SK-N-SH (cell line): Measurements from ENCODE around the gene PGM2L1. TPM values are rescaled to one million over a fixed set of nuclear protein-coding genes. Genes with fewer than 3 reads are reported as not detected.
A peak's percentile ranks its signal among the peaks of the same experiment; 100 is the strongest.

Experiments used
- CTCF ChIA-PET: fragments of 300-600, 350-600 bp; formaldehyde crosslinking; extraction: SDS; loops from one replicate; lab custom pipeline; 2021; lab: Yijun Ruan, JAX
- POLR2A ChIA-PET: fragments of 350-600 bp; sonication (Branson Sonifier 250); formaldehyde crosslinking; extraction: SDS; loops from one replicate; lab custom pipeline; 2020; ENCODE audit warnings: antibody characterized with exemption, inconsistent platforms; lab: Yijun Ruan, JAX
- DNase-seq: peaks from one replicate; pipeline ENCODE4 v3.0.0; 2012
- H2AFZ ChIP-seq: fragments of 200-600 bp; sonication (generic); 2 replicates; pipeline ENCODE4 v1.8.1; 2016; ENCODE audit warnings: antibody characterized with exemption, mild to moderate bottlenecking, low read depth
- H3F3A ChIP-seq: fragments of 200-600 bp; sonication (generic); replicated peaks from 2 replicates; pipeline ENCODE3; 2016; ENCODE audit warnings: antibody characterized with exemption, mild to moderate bottlenecking; ENCODE audit not compliant: insufficient read depth
- H3K27ac ChIP-seq, 2 experiments: fragments of 200-500 bp in 1 of 2; fragments of 200-600 bp in 1 of 2; sonication (Bioruptor generic) in 1 of 2; sonication (generic), shearing (Covaris generic) in 1 of 2; 2 replicates each; pipeline versions ENCODE4 v1.5.1 to v1.6.1; 2014 to 2016; ENCODE audit warnings: low read depth in 2 of 2, inconsistent platforms in 1 of 2, low read length in 1 of 2, mild to moderate bottlenecking in 1 of 2, mixed read lengths in 1 of 2
- H3K27me3 ChIP-seq: fragments of 200-600 bp; sonication (generic), shearing (Covaris generic); 2 replicates; pipeline ENCODE4 v1.6.1; 2016; ENCODE audit warnings: mixed run types; ENCODE audit not compliant: insufficient read depth
- H3K36me3 ChIP-seq, 2 experiments: fragments of 200-500 bp in 1 of 2; fragments of 200-600 bp in 1 of 2; sonication (Bioruptor generic) in 1 of 2; sonication (generic) in 1 of 2; replicated peaks in 1 of 2; 2 replicates each; pipeline versions ENCODE3 to v1.5.1; 2014 to 2016; ENCODE audit warnings: low read length in 1 of 2, mild to moderate bottlenecking in 1 of 2; ENCODE audit not compliant: insufficient read depth in 2 of 2, control insufficient read depth in 1 of 2
- H3K4me1 ChIP-seq, 2 experiments: fragments of 200-500 bp in 1 of 2; fragments of 200-600 bp in 1 of 2; sonication (Bioruptor generic) in 1 of 2; sonication (generic), shearing (Covaris generic) in 1 of 2; 2 replicates each; pipeline versions ENCODE4 v1.5.1 to v1.6.1; 2014 to 2016; ENCODE audit warnings: low read depth in 1 of 2, low read length in 1 of 2, mixed run types in 1 of 2; ENCODE audit not compliant: insufficient read depth in 2 of 2, control insufficient read depth in 1 of 2
- H3K4me2 ChIP-seq: fragments of 200-600 bp; sonication (generic), shearing (Covaris generic); 2 replicates; pipeline ENCODE4 v1.6.1; 2017; ENCODE audit warnings: mixed run types
- H3K4me3 ChIP-seq, 2 experiments: fragments of 200-500 bp in 1 of 2; fragments of 200-600 bp in 1 of 2; sonication (Bioruptor generic) in 1 of 2; sonication (generic), shearing (Covaris generic) in 1 of 2; 2 replicates each; pipeline versions ENCODE4 v1.5.1 to v1.8.1; 2014 to 2016; ENCODE audit warnings: low read depth in 2 of 2, inconsistent platforms in 1 of 2, low read length in 1 of 2, mild to moderate bottlenecking in 1 of 2, mixed read lengths in 1 of 2, moderate library complexity in 1 of 2
- H3K79me2 ChIP-seq: fragments of 200-600 bp; sonication (generic); 2 replicates; pipeline ENCODE4 v1.8.1; 2017; ENCODE audit warnings: mild to moderate bottlenecking; ENCODE audit not compliant: insufficient read depth
- H3K9ac ChIP-seq: fragments of 200-600 bp; sonication (generic); 2 replicates; pipeline ENCODE4 v1.6.1; 2017; ENCODE audit warnings: mixed run types
- H3K9me2 ChIP-seq: fragments of 200-600 bp; sonication (generic); 2 replicates; pipeline ENCODE4 v1.6.1; 2017; ENCODE audit warnings: mixed run types
- H3K9me3 ChIP-seq: fragments of 200-600 bp; sonication (generic); 2 replicates; pipeline ENCODE4 v1.6.1; 2017; ENCODE audit warnings: mixed run types, mild to moderate bottlenecking, moderate library complexity
- H4K20me1 ChIP-seq: fragments of 200-600 bp; sonication (generic); 2 replicates; pipeline ENCODE4 v1.6.1; 2017; ENCODE audit warnings: mild to moderate bottlenecking, mixed run types; ENCODE audit not compliant: insufficient read depth
- CHD2 ChIP-seq: fragments of 150-350 bp; IDR thresholded peaks from 2 replicates; pipeline ENCODE4 v1.6.1; 2018; ENCODE audit warnings: low read length; ENCODE audit not compliant: partially characterized antibody
- CTCF ChIP-seq: fragments of 200-600 bp; sonication (generic); IDR thresholded peaks from 2 replicates; pipeline ENCODE4 v1.6.1; 2017; ENCODE audit warnings: antibody characterized with exemption, mild to moderate bottlenecking, moderate library complexity
- ELF1 ChIP-seq: IDR thresholded peaks from 2 replicates; pipeline ENCODE4 v1.4.0; 2012
- EP300 ChIP-seq, 2 experiments: IDR thresholded peaks; 2 replicates each; pipeline versions ENCODE4 v1.4.0 to v1.6.1; 2012; ENCODE audit warnings: borderline replicate concordance in 1 of 2, low read depth in 1 of 2, low read length in 1 of 2
- JUND ChIP-seq: IDR thresholded peaks from 2 replicates; pipeline ENCODE4 v1.4.0; 2012
- MAX ChIP-seq: IDR thresholded peaks from 2 replicates; pipeline ENCODE4 v1.4.0; 2012; ENCODE audit warnings: low read depth
- MEF2A ChIP-seq: IDR thresholded peaks from 2 replicates; pipeline ENCODE4 v1.4.0; 2012; ENCODE audit warnings: low read depth, borderline replicate concordance
- NRF1 ChIP-seq: IDR thresholded peaks from 2 replicates; pipeline ENCODE4 v1.6.1; 2012; ENCODE audit warnings: low read depth, mild to moderate bottlenecking, low read length
- PBX3 ChIP-seq: IDR thresholded peaks from 2 replicates; pipeline ENCODE4; 2012
- RAD21 ChIP-seq: IDR thresholded peaks from 2 replicates; pipeline ENCODE4 v1.6.1; 2012; ENCODE audit warnings: mild to moderate bottlenecking, low read length
- RCOR1 ChIP-seq: fragments of 150-350 bp; IDR thresholded peaks from 2 replicates; pipeline ENCODE4 v1.6.1; 2017; ENCODE audit warnings: antibody characterized with exemption, low read length
- RFX5 ChIP-seq: IDR thresholded peaks from 2 replicates; pipeline ENCODE4 v1.6.1; 2012; ENCODE audit warnings: mild to moderate bottlenecking, improper control_type of control experiment, low read length
- SIN3A ChIP-seq: IDR thresholded peaks from 2 replicates; pipeline ENCODE4 v1.6.1; 2012; ENCODE audit warnings: low read depth, mild to moderate bottlenecking, low read length, moderate library complexity, borderline replicate concordance
- SMC3 ChIP-seq: IDR thresholded peaks from 2 replicates; pipeline ENCODE4 v1.6.1; 2012; ENCODE audit warnings: low read depth, low read length, improper control_type of control experiment
- TAF1 ChIP-seq: IDR thresholded peaks from 2 replicates; pipeline ENCODE4 v1.6.1; 2012; ENCODE audit warnings: low read depth, mild to moderate bottlenecking, low read length, moderate library complexity, borderline replicate concordance
- USF1 ChIP-seq: IDR thresholded peaks from 2 replicates; pipeline ENCODE4 v1.4.0; 2012; ENCODE audit warnings: low read depth, borderline replicate concordance
- USF2 ChIP-seq: fragments of 150-350 bp; IDR thresholded peaks from 2 replicates; pipeline ENCODE4 v1.6.1; 2017; ENCODE audit warnings: antibody characterized with exemption, low read length, low read depth, borderline replicate concordance
- YY1 ChIP-seq: IDR thresholded peaks from 2 replicates; pipeline ENCODE4 v1.4.0; 2012; ENCODE audit warnings: low read depth, mild to moderate bottlenecking
- WGBS: methylation state at CpG from one replicate; pipeline ENCODE4 v1.1.6; 2017; ENCODE audit warnings: low lambda C conversion rate; 5-methylcytosine and 5-hydroxymethylcytosine counted together
- polyA plus RNA-seq, 3 experiments: library from polyadenylated mRNA; depleted of rRNA; stranded (reverse); fragments of >200 nt; gene quantifications; 2 replicates each; pipeline ENCODE4 v1.2.3, GENCODE V29; 2012

PGM2L1 gene
- polyA plus RNA-seq, 1 of the 3 experiments (the other 2 are of a cell fraction), result 0.90 TPM

GRCh38 chr11:74312326-74312725, 85.9 kb downstream of the PGM2L1 start (continued):
- TF ChIP-seq USF2, result no peak

- CTCF ChIA-PET, result interaction anchor here (1.1 to 1.6 kb wide), 2 partner anchors 28 to 55 kb away, joined by 3 read pairs; no protein-coding TSS in a partner anchor
- WGBS, result 29% methylated on average over 24 of the region's 62 CpGs
- Histone ChIP-seq H3K4me2 (peak within 1 kb of the TSS; percentile 79), H3K79me2 (no peaks in the 10 kb centered on the region), H3K36me3 (no peaks in the 10 kb centered on the region), H3K9ac (peak within 1 kb of the TSS; percentile 52; the same call in 1 of the 2 replicates)
- no peak for TF ChIP-seq YY1
- no peak for TF ChIP-seq CHD2
- no peak for TF ChIP-seq TAF1
- no peak for TF ChIP-seq RFX5
- no peak for TF ChIP-seq PBX3
- 0 out of 2 replicates have a peak, but pooled peaks have one; percentile 10 for TF ChIP-seq RAD21
- no peak for TF ChIP-seq JUND
- TF ChIP-seq EP300 (IDR thresholded peaks at IDR 0.05; ENCODE audit: borderline replicate concordance in 1 of 2, low read depth in 1 of 2, low read length in 1 of 2), result no peak
- no peak for TF ChIP-seq ELF1
- no peak for TF ChIP-seq MEF2A
- TF ChIP-seq MAX, result peak; percentile 14; the same call in 1 of the 2 replicates
- 0 out of 2 replicates have a peak, but pooled peaks have one; percentile 19 for TF ChIP-seq NRF1
- TF ChIP-seq SMC3, result 0 out of 2 replicates have a peak, but pooled peaks have one; percentile 3
- TF ChIP-seq CTCF, result peak; percentile 33
- no peak for TF ChIP-seq RCOR1
- TF ChIP-seq SIN3A, result no peak
- no peak for TF ChIP-seq USF1
- TF ChIP-seq, all 33 proteins: peak for 5
- POLR2A ChIA-PET, result no interaction called here
- DNase-seq, result peak; percentile 92
- H4K20me1 ChIP-seq, result no peaks in the 10 kb centered on the region
- H3K4me1 ChIP-seq, result peaks cover 6% of the 10 kb centered on the region in 2 experiments
- H3F3A ChIP-seq, result peaks cover 12% of the 10 kb centered on the region
- peaks cover 6% of the 10 kb centered on the region for H3K9me3 ChIP-seq
- no peak within 1 kb of the TSS for H3K27ac ChIP-seq
- no peaks in the 10 kb centered on the region for H3K27me3 ChIP-seq
- peak within 1 kb of the TSS; percentile 64 for H3K4me3 ChIP-seq
- peak within 1 kb of the TSS; percentile 52; the same call in 1 of the 2 replicates for H2AFZ ChIP-seq
- no peaks in the 10 kb centered on the region for H3K9me2 ChIP-seq
Observed at GRCh38 chr11:74311352-74311926, 86.8 kb downstream of the PGM2L1 start, which contains the start of gene P4HA3. P4HA3 (minus strand) TSS chr11:74311640; CDS start chr11:74311611, 29 bp downstream.
